Measurements from ENCODE around the gene KLF5. TPM values are rescaled to one million over a fixed set of nuclear protein-coding genes. Genes with fewer than 3 reads are reported as not detected.

Gene KLF5
- total and polyA plus RNA-seq, 2 donors (not counting 1 experiment from before 2014, with no cell fraction given), result 0.83 to 3.3 TPM

GRCh38 chr13:73101351-73102007 is 42.7 kb downstream of the KLF5 start:
- no peaks in the 10 kb centered on the region for H3K79me2 ChIP-seq (ENCODE audit: control insufficient read depth, insufficient read depth, low read length)
- no peaks in the 10 kb centered on the region for H3K36me3 ChIP-seq (ENCODE audit: control insufficient read depth, insufficient read depth, low read length)
- no peaks in the 10 kb centered on the region for H3K9me3 ChIP-seq (ENCODE audit: control insufficient read depth, insufficient read depth, low read depth, low read length)
- no peaks in the 10 kb centered on the region for H3K4me1 ChIP-seq (ENCODE audit: control insufficient read depth, extremely low read depth, insufficient read depth, low read length)
- no peak overlapping the region for H3K9ac ChIP-seq (ENCODE audit: insufficient read depth, low read length)
- no peak overlapping the region for H3K27ac ChIP-seq (ENCODE audit: insufficient read depth, low read length)
- H2AFZ ChIP-seq (ENCODE audit: low read length), result no peak overlapping the region
- no peaks in the 10 kb centered on the region for H3K27me3 ChIP-seq (ENCODE audit: control insufficient read depth, insufficient read depth, low read length)
- no peak for TF ChIP-seq EZH2 (IDR thresholded peaks at IDR 0.05; ENCODE audit: low read length, missing control alignments)
- TF ChIP-seq, protein P1, sequence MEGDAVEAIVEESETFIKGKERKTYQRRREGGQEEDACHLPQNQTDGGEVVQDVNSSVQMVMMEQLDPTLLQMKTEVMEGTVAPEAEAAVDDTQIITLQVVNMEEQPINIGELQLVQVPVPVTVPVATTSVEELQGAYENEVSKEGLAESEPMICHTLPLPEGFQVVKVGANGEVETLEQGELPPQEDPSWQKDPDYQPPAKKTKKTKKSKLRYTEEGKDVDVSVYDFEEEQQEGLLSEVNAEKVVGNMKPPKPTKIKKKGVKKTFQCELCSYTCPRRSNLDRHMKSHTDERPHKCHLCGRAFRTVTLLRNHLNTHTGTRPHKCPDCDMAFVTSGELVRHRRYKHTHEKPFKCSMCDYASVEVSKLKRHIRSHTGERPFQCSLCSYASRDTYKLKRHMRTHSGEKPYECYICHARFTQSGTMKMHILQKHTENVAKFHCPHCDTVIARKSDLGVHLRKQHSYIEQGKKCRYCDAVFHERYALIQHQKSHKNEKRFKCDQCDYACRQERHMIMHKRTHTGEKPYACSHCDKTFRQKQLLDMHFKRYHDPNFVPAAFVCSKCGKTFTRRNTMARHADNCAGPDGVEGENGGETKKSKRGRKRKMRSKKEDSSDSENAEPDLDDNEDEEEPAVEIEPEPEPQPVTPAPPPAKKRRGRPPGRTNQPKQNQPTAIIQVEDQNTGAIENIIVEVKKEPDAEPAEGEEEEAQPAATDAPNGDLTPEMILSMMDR (conservative IDR thresholded peaks at IDR 0.05 in 1 of 2, IDR thresholded peaks at IDR 0.05 in 1 of 2; ENCODE audit: low read depth in 1 of 2, low read length in 2 of 2), result no peak
- H3K4me2 ChIP-seq (ENCODE audit: extremely low read depth, insufficient read depth, low read length), result no peak overlapping the region
- H4K20me1 ChIP-seq (ENCODE audit: control insufficient read depth, extremely low read depth, insufficient read depth, low read length), result no peaks in the 10 kb centered on the region
- DNase-seq (ENCODE audit: low read depth in 2 of 2), result no peak
- no peak overlapping the region for H3K4me3 ChIP-seq (replicated peaks in 1 of 4; ENCODE audit: control extremely low read depth in 1 of 4, insufficient read depth in 1 of 4, low read depth in 3 of 4, low read length in 4 of 4)

GRCh38 chr13:73103238-73103637 is 44.4 kb downstream of the KLF5 start:
- no peak overlapping the region for H2AFZ ChIP-seq (ENCODE audit: low read length)
- TF ChIP-seq, protein P1 (conservative IDR thresholded peaks at IDR 0.05 in 1 of 2, IDR thresholded peaks at IDR 0.05 in 1 of 2; ENCODE audit: low read depth in 1 of 2, low read length in 2 of 2), result no peak
- no peak for TF ChIP-seq EZH2 (IDR thresholded peaks at IDR 0.05; ENCODE audit: low read length, missing control alignments)
- no peaks in the 10 kb centered on the region for H3K4me1 ChIP-seq (ENCODE audit: control insufficient read depth, extremely low read depth, insufficient read depth, low read length)
- no peak overlapping the region for H3K9ac ChIP-seq (ENCODE audit: insufficient read depth, low read length)
- no peak overlapping the region for H3K4me2 ChIP-seq (ENCODE audit: extremely low read depth, insufficient read depth, low read length)
- H3K27ac ChIP-seq (ENCODE audit: insufficient read depth, low read length), result no peak overlapping the region
- no peaks in the 10 kb centered on the region for H3K36me3 ChIP-seq (ENCODE audit: control insufficient read depth, insufficient read depth, low read length)
- DNase-seq (ENCODE audit: low read depth in 2 of 2), result no peak
- no peak overlapping the region for H3K4me3 ChIP-seq (replicated peaks in 1 of 4; ENCODE audit: control extremely low read depth in 1 of 4, insufficient read depth in 1 of 4, low read depth in 3 of 4, low read length in 4 of 4)
- H4K20me1 ChIP-seq (ENCODE audit: control insufficient read depth, extremely low read depth, insufficient read depth, low read length), result no peaks in the 10 kb centered on the region
- no peaks in the 10 kb centered on the region for H3K9me3 ChIP-seq (ENCODE audit: control insufficient read depth, insufficient read depth, low read depth, low read length)
- no peaks in the 10 kb centered on the region for H3K79me2 ChIP-seq (ENCODE audit: control insufficient read depth, insufficient read depth, low read length)
- H3K27me3 ChIP-seq (ENCODE audit: control insufficient read depth, insufficient read depth, low read length), result no peaks in the 10 kb centered on the region

- H3K4me2 ChIP-seq (ENCODE audit: extremely low read depth, insufficient read depth, low read length), result no peak overlapping the region
- H3K9me3 ChIP-seq (ENCODE audit: control insufficient read depth, insufficient read depth, low read depth, low read length), result no peaks in the 10 kb centered on the region
- DNase-seq (ENCODE audit: low read depth in 2 of 2), result no peak
- no peaks in the 10 kb centered on the region for H3K4me1 ChIP-seq (ENCODE audit: control insufficient read depth, extremely low read depth, insufficient read depth, low read length)
- no peak overlapping the region for H3K9ac ChIP-seq (ENCODE audit: insufficient read depth, low read length)
- TF ChIP-seq, protein P1 (conservative IDR thresholded peaks at IDR 0.05 in 1 of 2, IDR thresholded peaks at IDR 0.05 in 1 of 2; ENCODE audit: low read depth in 1 of 2, low read length in 2 of 2), result no peak
- no peak for TF ChIP-seq EZH2 (IDR thresholded peaks at IDR 0.05; ENCODE audit: low read length, missing control alignments)
- no peak overlapping the region for H3K4me3 ChIP-seq (replicated peaks in 1 of 4; ENCODE audit: control extremely low read depth in 1 of 4, insufficient read depth in 1 of 4, low read depth in 3 of 4, low read length in 4 of 4)
- H2AFZ ChIP-seq (ENCODE audit: low read length), result no peak overlapping the region
- H3K27me3 ChIP-seq (ENCODE audit: control insufficient read depth, insufficient read depth, low read length), result no peaks in the 10 kb centered on the region
- no peak overlapping the region for H3K27ac ChIP-seq (ENCODE audit: insufficient read depth, low read length)
- H3K36me3 ChIP-seq (ENCODE audit: control insufficient read depth, insufficient read depth, low read length), result no peaks in the 10 kb centered on the region
- H3K79me2 ChIP-seq (ENCODE audit: control insufficient read depth, insufficient read depth, low read length), result no peaks in the 10 kb centered on the region
- no peaks in the 10 kb centered on the region for H4K20me1 ChIP-seq (ENCODE audit: control insufficient read depth, extremely low read depth, insufficient read depth, low read length)
Measured at GRCh38 chr13:73106513-73107178, 47.8 kb downstream of the KLF5 start.
